ENCODE results near the gene ATOH8. TPM values are rescaled to one million over a fixed set of nuclear protein-coding genes. Genes with fewer than 3 reads are reported as not detected.

The ATOH8 gene
- polyA plus RNA-seq, 1 of the 3 experiments (the other 2 are of a cell fraction) = 5.6 TPM

DNA sequence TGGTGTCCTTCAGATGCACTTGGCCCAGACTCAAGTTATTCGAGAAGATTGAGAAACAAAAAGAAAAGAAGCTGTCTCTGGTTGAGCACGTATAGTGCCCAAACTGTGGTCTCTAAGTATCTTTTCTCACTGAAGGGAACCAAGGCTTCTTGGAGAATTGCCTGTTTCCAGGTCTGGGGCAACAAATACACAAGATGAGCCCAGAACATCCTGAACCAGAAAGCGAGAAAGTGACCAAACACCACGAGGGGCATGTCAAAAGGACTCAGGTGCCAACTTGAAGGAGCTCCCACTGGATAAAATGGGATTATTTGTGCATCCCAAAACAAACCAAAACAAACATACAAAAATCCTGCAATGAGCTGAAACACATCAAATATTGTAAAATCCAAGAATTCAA is 13.6 kb upstream of the ATOH8 start:
- POLR2A ChIA-PET = no interaction called here

DNA sequence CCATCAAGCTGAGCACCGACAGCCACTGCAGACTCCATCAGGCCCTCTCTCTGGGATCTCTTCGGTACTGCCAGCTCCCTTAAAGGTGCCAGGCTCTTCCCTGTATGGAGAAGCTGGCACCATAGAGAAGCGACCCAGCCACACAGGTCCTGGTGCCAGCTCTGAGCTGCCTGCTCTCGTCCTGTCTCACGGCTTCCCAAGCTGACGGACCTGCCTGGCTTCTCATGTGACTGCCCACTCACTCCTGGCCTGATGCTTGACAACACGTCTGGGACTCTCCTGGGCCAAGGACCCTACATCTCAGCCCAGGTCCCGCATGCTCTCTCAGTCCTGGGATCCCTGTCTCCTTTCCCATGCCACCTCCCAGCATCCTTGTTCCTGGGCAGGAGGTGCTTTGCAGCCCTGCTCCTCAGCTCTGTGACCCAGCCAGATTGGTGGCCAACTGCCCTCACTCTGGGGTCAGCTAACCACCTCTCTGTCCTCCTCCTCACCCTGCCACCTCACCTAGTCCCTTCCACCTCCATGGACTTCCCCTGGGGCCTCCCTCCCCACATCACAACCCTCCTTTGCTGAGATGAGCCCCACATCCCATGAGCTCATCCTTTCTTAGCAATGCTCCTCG is 12.5 kb upstream of the ATOH8 start:
- no peak for DNase-seq
- peak overlapping the region; percentile 83; the same call in 1 of the 2 replicates for H3K9ac ChIP-seq
- peak overlapping the region; percentile 95 to 96 for H3K27ac ChIP-seq (ENCODE audit: low read depth in 2 of 2, low read length in 1 of 2)
- ChIA-PET CTCF (interaction anchor here (0.8 to 34.7 kb wide), 14 partner anchors 8 to 148 kb away, joined by 3 to 626 read pairs (median 8); partner anchors contain the start of genes ATOH8 and ST3GAL5), POLR2A (interaction anchor here (1.0 kb wide), 1 partner anchor 9 kb away, joined by 3 read pairs; no protein-coding TSS in a partner anchor)
- no peaks in the 10 kb centered on the region for H3K9me2 ChIP-seq
- no peaks in the 10 kb centered on the region for H3K79me2 ChIP-seq (ENCODE audit: insufficient read depth)
- no peaks in the 10 kb centered on the region for H3K9me3 ChIP-seq
- no peaks in the 10 kb centered on the region for H3K36me3 ChIP-seq (replicated peaks in 1 of 2; ENCODE audit: control insufficient read depth in 1 of 2, insufficient read depth in 2 of 2, low read length in 1 of 2)
- TF ChIP-seq FOXJ3 (CRISPR knock-in tag; IDR thresholded peaks at IDR 0.05) (no peak), RCOR1 (IDR thresholded peaks at IDR 0.05; ENCODE audit: low read length) (no peak), TCF12 (IDR thresholded peaks at IDR 0.05) (no peak), RXRA (IDR thresholded peaks at IDR 0.05; ENCODE audit: borderline replicate concordance, low read depth) (no peak), TEAD4 (IDR thresholded peaks at IDR 0.05; ENCODE audit: borderline replicate concordance, insufficient read depth) (no peak), NFIC (IDR thresholded peaks at IDR 0.05; ENCODE audit: borderline replicate concordance) (no peak), EZH2phosphoT487 (IDR thresholded peaks at IDR 0.05; ENCODE audit: borderline replicate concordance, low read depth) (no peak), FOSL2 (IDR thresholded peaks at IDR 0.05; ENCODE audit: borderline replicate concordance, low read depth) (no peak), GABPA (IDR thresholded peaks at IDR 0.05; ENCODE audit: low read depth) (no peak), NRF1 (IDR thresholded peaks at IDR 0.05; ENCODE audit: low read depth, low read length) (no peak), SIN3A (IDR thresholded peaks at IDR 0.05; ENCODE audit: borderline replicate concordance, low read depth, low read length) (no peak)
- TF ChIP-seq, protein P1, sequence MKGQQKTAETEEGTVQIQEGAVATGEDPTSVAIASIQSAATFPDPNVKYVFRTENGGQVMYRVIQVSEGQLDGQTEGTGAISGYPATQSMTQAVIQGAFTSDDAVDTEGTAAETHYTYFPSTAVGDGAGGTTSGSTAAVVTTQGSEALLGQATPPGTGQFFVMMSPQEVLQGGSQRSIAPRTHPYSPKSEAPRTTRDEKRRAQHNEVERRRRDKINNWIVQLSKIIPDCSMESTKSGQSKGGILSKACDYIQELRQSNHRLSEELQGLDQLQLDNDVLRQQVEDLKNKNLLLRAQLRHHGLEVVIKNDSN (IDR thresholded peaks at IDR 0.05; ENCODE audit: borderline replicate concordance, low read depth) = no peak
- TF ChIP-seq, protein P2, sequence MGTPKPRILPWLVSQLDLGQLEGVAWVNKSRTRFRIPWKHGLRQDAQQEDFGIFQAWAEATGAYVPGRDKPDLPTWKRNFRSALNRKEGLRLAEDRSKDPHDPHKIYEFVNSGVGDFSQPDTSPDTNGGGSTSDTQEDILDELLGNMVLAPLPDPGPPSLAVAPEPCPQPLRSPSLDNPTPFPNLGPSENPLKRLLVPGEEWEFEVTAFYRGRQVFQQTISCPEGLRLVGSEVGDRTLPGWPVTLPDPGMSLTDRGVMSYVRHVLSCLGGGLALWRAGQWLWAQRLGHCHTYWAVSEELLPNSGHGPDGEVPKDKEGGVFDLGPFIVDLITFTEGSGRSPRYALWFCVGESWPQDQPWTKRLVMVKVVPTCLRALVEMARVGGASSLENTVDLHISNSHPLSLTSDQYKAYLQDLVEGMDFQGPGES (IDR thresholded peaks at IDR 0.05; ENCODE audit: low read depth, low read length) = no peak
- TF ChIP-seq, protein P3, sequence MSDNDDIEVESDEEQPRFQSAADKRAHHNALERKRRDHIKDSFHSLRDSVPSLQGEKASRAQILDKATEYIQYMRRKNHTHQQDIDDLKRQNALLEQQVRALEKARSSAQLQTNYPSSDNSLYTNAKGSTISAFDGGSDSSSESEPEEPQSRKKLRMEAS (IDR thresholded peaks at IDR 0.05; ENCODE audit: low read depth) = no peak
- TF ChIP-seq, protein P4, sequence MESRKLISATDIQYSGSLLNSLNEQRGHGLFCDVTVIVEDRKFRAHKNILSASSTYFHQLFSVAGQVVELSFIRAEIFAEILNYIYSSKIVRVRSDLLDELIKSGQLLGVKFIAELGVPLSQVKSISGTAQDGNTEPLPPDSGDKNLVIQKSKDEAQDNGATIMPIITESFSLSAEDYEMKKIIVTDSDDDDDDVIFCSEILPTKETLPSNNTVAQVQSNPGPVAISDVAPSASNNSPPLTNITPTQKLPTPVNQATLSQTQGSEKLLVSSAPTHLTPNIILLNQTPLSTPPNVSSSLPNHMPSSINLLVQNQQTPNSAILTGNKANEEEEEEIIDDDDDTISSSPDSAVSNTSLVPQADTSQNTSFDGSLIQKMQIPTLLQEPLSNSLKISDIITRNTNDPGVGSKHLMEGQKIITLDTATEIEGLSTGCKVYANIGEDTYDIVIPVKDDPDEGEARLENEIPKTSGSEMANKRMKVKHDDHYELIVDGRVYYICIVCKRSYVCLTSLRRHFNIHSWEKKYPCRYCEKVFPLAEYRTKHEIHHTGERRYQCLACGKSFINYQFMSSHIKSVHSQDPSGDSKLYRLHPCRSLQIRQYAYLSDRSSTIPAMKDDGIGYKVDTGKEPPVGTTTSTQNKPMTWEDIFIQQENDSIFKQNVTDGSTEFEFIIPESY (IDR thresholded peaks at IDR 0.05; ENCODE audit: borderline replicate concordance, low read depth) = no peak
- WGBS (ENCODE audit: low lambda C conversion rate) = 85% methylated on average over 9 of the region's 9 CpGs
- no peaks in the 10 kb centered on the region for H4K20me1 ChIP-seq (ENCODE audit: insufficient read depth)
- H3F3A ChIP-seq (replicated peaks; ENCODE audit: insufficient read depth) = peaks cover 23% of the 10 kb centered on the region
- peak overlapping the region; percentile 2; the same call in 1 of the 2 replicates for H2AFZ ChIP-seq (ENCODE audit: low read depth)
- H3K4me2 ChIP-seq = peak overlapping the region; percentile 73; the same call in 1 of the 2 replicates
- H3K4me1 ChIP-seq (ENCODE audit: control insufficient read depth in 1 of 2, insufficient read depth in 2 of 2, low read depth in 1 of 2, low read length in 1 of 2) = peaks cover 54 to 55% of the 10 kb centered on the region in 2 experiments
- no peaks in the 10 kb centered on the region for H3K27me3 ChIP-seq (ENCODE audit: insufficient read depth)
- no peak overlapping the region for H3K4me3 ChIP-seq (ENCODE audit: low read depth in 2 of 2, low read length in 1 of 2)

More for the DNA sequence above, 13.6 kb upstream of the ATOH8 start:
- H3K79me2 ChIP-seq (ENCODE audit: insufficient read depth) = no peaks in the 10 kb centered on the region
- H4K20me1 ChIP-seq (ENCODE audit: insufficient read depth) = no peaks in the 10 kb centered on the region
- no peak for TF ChIP-seq NRF1 (IDR thresholded peaks at IDR 0.05; ENCODE audit: low read depth, low read length)
- TF ChIP-seq, protein P5, sequence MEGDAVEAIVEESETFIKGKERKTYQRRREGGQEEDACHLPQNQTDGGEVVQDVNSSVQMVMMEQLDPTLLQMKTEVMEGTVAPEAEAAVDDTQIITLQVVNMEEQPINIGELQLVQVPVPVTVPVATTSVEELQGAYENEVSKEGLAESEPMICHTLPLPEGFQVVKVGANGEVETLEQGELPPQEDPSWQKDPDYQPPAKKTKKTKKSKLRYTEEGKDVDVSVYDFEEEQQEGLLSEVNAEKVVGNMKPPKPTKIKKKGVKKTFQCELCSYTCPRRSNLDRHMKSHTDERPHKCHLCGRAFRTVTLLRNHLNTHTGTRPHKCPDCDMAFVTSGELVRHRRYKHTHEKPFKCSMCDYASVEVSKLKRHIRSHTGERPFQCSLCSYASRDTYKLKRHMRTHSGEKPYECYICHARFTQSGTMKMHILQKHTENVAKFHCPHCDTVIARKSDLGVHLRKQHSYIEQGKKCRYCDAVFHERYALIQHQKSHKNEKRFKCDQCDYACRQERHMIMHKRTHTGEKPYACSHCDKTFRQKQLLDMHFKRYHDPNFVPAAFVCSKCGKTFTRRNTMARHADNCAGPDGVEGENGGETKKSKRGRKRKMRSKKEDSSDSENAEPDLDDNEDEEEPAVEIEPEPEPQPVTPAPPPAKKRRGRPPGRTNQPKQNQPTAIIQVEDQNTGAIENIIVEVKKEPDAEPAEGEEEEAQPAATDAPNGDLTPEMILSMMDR (IDR thresholded peaks at IDR 0.05) = no peak
- no peaks in the 10 kb centered on the region for H3K36me3 ChIP-seq (replicated peaks in 1 of 2; ENCODE audit: control insufficient read depth in 1 of 2, insufficient read depth in 2 of 2, low read length in 1 of 2)
- H3K9ac ChIP-seq = no peak overlapping the region
- no peaks in the 10 kb centered on the region for H3K9me3 ChIP-seq
- no peak overlapping the region for H3K4me3 ChIP-seq (ENCODE audit: low read depth in 2 of 2, low read length in 1 of 2)
- peaks cover 52 to 53% of the 10 kb centered on the region in 2 experiments for H3K4me1 ChIP-seq (ENCODE audit: control insufficient read depth in 1 of 2, insufficient read depth in 2 of 2, low read depth in 1 of 2, low read length in 1 of 2)
- WGBS (ENCODE audit: low lambda C conversion rate) = 96% methylated on average over 4 of the region's 4 CpGs
- H3K27me3 ChIP-seq (ENCODE audit: insufficient read depth) = no peaks in the 10 kb centered on the region
- H3K27ac ChIP-seq (ENCODE audit: low read depth in 2 of 2, low read length in 1 of 2) = no peak overlapping the region; a peak in 1 of 4 replicates
- H3K4me2 ChIP-seq = no peak overlapping the region
- no peak overlapping the region for H2AFZ ChIP-seq (ENCODE audit: low read depth)
- no peaks in the 10 kb centered on the region for H3K9me2 ChIP-seq
- H3F3A ChIP-seq (replicated peaks; ENCODE audit: insufficient read depth) = peaks cover 32% of the 10 kb centered on the region
- CTCF ChIA-PET = interaction anchor here (0.6 to 34.7 kb wide), 7 partner anchors 11 to 338 kb away, joined by 3 to 626 read pairs (median 9); partner anchors contain the start of gene ATOH8
- DNase-seq = no peak

Measured in SK-N-SH (cell line).